Liver (tissue), 3 donors: Measurements from ENCODE around the gene ID3.

Experiments used
- CTCF ChIP-seq: fragments of 150-350 bp; IDR thresholded peaks from 2 replicates; pipeline ENCODE4 v1.5.1; 2017; ENCODE audit warnings: improper control_type of control experiment, low read depth, low read length; ENCODE audit not compliant: missing input control
- EGR1 ChIP-seq, 2 donors: IDR thresholded peaks; 2 replicates each; pipeline ENCODE4 v1.6.1; 2016 to 2018; ENCODE audit warnings: antibody characterized with exemption in 2 of 2, low read depth in 2 of 2
- GABPA ChIP-seq, 2 donors: IDR thresholded peaks in 1 of 2; conservative IDR thresholded peaks in 1 of 2; 2 replicates each; pipeline ENCODE4 v1.6.1; 2016; ENCODE audit warnings: antibody characterized with exemption in 2 of 2, mild to moderate bottlenecking in 1 of 2, moderate library complexity in 1 of 2
- RAD21 ChIP-seq, 2 donors: IDR thresholded peaks; 2 replicates each; pipeline ENCODE4 v1.6.1; 2016; ENCODE audit warnings: antibody characterized with exemption in 2 of 2, mild to moderate bottlenecking in 2 of 2
- REST ChIP-seq: IDR thresholded peaks from 2 replicates; pipeline ENCODE4 v1.6.1; 2016; ENCODE audit warnings: antibody characterized with exemption, mild to moderate bottlenecking
- SP1 ChIP-seq: IDR thresholded peaks from 2 replicates; pipeline ENCODE4 v1.6.1; 2018; ENCODE audit warnings: antibody characterized with exemption, mild to moderate bottlenecking
- TAF1 ChIP-seq: conservative IDR thresholded peaks from 2 replicates; pipeline ENCODE4 v1.6.1; 2016; ENCODE audit warnings: antibody characterized with exemption, mild to moderate bottlenecking
- YY1 ChIP-seq: IDR thresholded peaks from 2 replicates; pipeline ENCODE4 v1.6.1; 2016; ENCODE audit warnings: antibody characterized with exemption, mild to moderate bottlenecking
- TF ChIP-seq, protein P1 (sequence below): IDR thresholded peaks from 2 replicates; pipeline ENCODE4 v1.6.1; 2016; ENCODE audit warnings: antibody characterized with exemption
- donor health status: healthy.
- donor health status: healthy.

DNA sequence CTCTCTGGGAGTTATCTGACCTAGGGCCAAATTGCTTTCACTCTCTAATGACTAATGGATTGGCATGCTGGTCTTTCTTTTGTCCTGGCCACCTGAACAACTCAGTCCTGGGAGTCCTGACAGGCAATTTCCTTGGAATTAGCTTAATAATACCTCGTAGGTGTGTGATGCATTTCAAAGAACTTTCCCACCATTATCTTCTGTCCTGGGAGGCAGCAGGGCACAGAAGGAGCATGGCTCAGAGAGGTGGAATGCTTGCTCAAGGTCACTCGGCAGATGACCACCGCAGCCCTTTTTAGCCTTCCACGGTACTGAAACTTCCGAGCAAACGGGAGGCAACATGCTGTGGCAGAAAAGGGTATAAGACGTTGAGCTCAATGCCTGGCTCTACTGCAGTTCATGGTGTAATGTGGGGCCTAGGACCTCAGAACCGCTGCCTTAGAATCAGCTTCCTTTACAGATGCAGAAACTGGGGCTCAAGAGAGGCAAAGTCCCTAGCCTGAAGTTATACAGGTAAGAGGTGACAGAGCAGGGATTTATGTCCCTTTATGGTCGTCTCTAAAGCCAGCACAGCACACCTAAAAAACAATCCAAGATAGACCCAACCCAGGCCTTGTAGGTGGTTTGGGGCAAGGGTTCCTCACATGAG lies 3.2 kb downstream of the ID3 start:
- TF ChIP-seq CTCF: no peak
- no peak for TF ChIP-seq GABPA (IDR thresholded peaks at IDR 0.05 in 1 of 2, conservative IDR thresholded peaks at IDR 0.05 in 1 of 2)
- no peak for TF ChIP-seq SP1
- TF ChIP-seq REST: peak; percentile 91
- TF ChIP-seq YY1: no peak
- no peak for TF ChIP-seq TAF1
- no peak for TF ChIP-seq EGR1 (IDR thresholded peaks at IDR 0.05; ENCODE audit: low read depth in 2 of 2)
- no peak for TF ChIP-seq RAD21 (IDR thresholded peaks at IDR 0.05)
- TF ChIP-seq, protein P1, sequence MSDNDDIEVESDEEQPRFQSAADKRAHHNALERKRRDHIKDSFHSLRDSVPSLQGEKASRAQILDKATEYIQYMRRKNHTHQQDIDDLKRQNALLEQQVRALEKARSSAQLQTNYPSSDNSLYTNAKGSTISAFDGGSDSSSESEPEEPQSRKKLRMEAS: no peak
